Right atrium auricular region (tissue), 2 donors: ENCODE data around the gene PTH2. TPM values are rescaled to one million over a fixed set of nuclear protein-coding genes. Genes with fewer than 3 reads are reported as not detected.

ENCODE experiments used
- DNase-seq: peaks from one replicate; pipeline ENCODE4 v3.0.0-alpha.2; 2019; ENCODE audit warnings: low spot score
- H3K27ac ChIP-seq, 2 donors: fragments of 200-600 bp; sonication (generic); 1 replicate in 1 of 2; 2 replicates in 1 of 2; pipeline ENCODE4 v1.5.1; 2016 to 2019
- H3K27me3 ChIP-seq, 2 donors: fragments of 200-600 bp; sonication (generic); one replicate each; pipeline versions ENCODE4 v1.5.1 to v1.6.0; 2017 to 2019
- H3K36me3 ChIP-seq: fragments of 200-600 bp; sonication (generic); one replicate; pipeline ENCODE4 v1.5.1; 2016
- H3K4me1 ChIP-seq, 2 donors: fragments of 200-600 bp; sonication (generic); one replicate each; pipeline versions ENCODE4 v1.5.1 to v1.6.0; 2017 to 2019
- H3K4me3 ChIP-seq, 2 donors: fragments of 200-600 bp; sonication (generic); 1 replicate in 1 of 2; 2 replicates in 1 of 2; pipeline ENCODE4 v1.5.1; 2017 to 2019; ENCODE audit warnings: mild to moderate bottlenecking in 1 of 2, moderate library complexity in 1 of 2
- H3K9me3 ChIP-seq, 2 donors: fragments of 200-600 bp; sonication (generic); one replicate each; pipeline ENCODE4 v1.5.1; 2019
- total RNA-seq, 2 donors: library from RNA; depleted of rRNA; stranded (reverse); fragments of >200 nt; gene quantifications; one replicate each; pipeline ENCODE4 v1.1.0, GENCODE V29; 2016
- TF ChIP-seq, protein P1 (sequence below), 2 donors: fragments of 200-600 bp; sonication (generic); IDR thresholded peaks; one replicate each; pipeline ENCODE4 v1.5.1; 2019; ENCODE audit warnings: antibody characterized with exemption in 2 of 2

PTH2 gene
- total RNA-seq, 2 donors from 2014 or later: not detected

DNA sequence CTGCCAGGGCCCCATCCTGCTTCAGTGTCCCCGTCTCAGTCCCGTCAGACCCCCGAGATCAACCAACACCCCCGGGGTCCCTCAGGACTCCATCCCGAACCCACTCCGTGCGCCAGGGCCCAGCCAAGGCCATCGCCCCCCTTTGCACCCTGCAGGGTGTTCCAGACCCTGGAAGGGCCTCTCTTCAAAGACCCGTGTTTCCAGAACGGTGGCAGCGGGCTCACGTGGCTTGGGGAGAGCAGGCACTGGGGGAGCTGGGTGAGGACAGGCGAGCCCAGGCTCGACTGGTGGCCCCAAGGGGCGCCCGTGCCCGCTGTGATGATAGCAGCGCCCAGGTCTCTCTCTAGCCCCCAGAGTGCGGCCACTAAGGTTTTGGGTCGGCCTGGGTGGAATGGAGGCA lies 33.8 kb downstream of the PTH2 start:
- TF ChIP-seq, protein P1, sequence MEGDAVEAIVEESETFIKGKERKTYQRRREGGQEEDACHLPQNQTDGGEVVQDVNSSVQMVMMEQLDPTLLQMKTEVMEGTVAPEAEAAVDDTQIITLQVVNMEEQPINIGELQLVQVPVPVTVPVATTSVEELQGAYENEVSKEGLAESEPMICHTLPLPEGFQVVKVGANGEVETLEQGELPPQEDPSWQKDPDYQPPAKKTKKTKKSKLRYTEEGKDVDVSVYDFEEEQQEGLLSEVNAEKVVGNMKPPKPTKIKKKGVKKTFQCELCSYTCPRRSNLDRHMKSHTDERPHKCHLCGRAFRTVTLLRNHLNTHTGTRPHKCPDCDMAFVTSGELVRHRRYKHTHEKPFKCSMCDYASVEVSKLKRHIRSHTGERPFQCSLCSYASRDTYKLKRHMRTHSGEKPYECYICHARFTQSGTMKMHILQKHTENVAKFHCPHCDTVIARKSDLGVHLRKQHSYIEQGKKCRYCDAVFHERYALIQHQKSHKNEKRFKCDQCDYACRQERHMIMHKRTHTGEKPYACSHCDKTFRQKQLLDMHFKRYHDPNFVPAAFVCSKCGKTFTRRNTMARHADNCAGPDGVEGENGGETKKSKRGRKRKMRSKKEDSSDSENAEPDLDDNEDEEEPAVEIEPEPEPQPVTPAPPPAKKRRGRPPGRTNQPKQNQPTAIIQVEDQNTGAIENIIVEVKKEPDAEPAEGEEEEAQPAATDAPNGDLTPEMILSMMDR (IDR thresholded peaks at IDR 0.05): no peak
- H3K27ac ChIP-seq: no peak overlapping the region
- peaks cover 0 to 4% of the 10 kb centered on the region in 2 donors for H3K4me1 ChIP-seq
- H3K4me3 ChIP-seq: no peak overlapping the region
- DNase-seq: no peak
- H3K27me3 ChIP-seq: no peaks in the 10 kb centered on the region
- no peaks in the 10 kb centered on the region for H3K9me3 ChIP-seq
- no peaks in the 10 kb centered on the region for H3K36me3 ChIP-seq

DNA sequence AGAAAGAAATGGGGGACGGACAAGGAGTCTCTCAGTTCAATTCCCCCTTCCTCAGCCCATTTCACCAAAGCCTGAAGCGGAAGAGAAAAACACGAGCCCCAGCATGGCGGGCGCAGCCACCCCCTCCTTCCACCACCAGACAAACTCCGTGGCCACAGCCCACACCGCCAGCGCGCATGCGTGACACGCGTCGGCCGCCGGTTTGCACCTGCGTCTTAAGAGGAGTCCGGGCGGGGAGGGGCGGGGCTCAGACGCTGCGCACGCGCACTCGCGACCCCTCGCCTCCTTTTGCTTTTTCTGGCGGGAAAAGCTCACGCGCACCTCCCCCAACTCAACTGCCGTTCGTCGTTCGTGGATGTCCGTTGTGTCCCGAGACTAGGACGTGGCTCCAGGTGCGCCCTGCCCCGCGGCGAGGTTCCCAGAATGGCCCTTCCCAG lies 35.3 kb downstream of the PTH2 start, which contains the start of gene KASH5:
KASH5 (plus strand) TSS at position 314 of the 437 bp plus-strand sequence. CDS start 2,635 bp downstream, outside the sequence.
- Histone ChIP-seq H3K27me3 (no peaks in the 10 kb centered on the region), H3K9me3 (peaks cover under 1% of the 10 kb centered on the region in 2 donors), H3K4me3 (peak within 1 kb of the TSS in 1 of 2 donors; percentile 24), H3K27ac (no peak within 1 kb of the TSS), H3K36me3 (no peaks in the 10 kb centered on the region), H3K4me1 (peaks cover 0 to 4% of the 10 kb centered on the region in 2 donors)
- TF ChIP-seq, protein P1 (IDR thresholded peaks at IDR 0.05): no peak
- peak; percentile 65 for DNase-seq

DNA sequence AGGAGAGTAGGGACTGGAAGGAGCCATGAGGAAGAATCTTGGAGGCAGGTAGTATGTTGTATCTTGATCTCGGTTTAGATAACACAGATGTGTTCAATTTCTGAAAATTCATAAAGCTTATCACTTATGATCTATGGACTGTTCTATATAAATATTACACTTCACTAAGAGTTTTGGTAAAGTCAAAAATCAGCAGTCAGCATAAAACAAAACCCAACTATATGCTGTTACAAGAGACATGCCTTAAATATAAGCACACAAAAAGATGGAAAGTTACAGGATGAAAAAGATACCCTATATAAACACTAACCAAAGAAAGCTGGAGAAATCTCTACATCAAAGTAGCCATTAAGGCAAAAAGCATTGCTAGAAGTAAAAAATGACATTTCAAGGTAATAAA lies 39.6 kb downstream of the PTH2 start:
- H3K4me1 ChIP-seq: peaks cover 0 to 4% of the 10 kb centered on the region in 2 donors
- no peak overlapping the region for H3K4me3 ChIP-seq
- no peak for DNase-seq
- H3K9me3 ChIP-seq: peaks cover 6 to 17% of the 10 kb centered on the region in 2 donors
- H3K27me3 ChIP-seq: no peaks in the 10 kb centered on the region
- H3K27ac ChIP-seq: no peak overlapping the region
- TF ChIP-seq, protein P1 (IDR thresholded peaks at IDR 0.05): no peak
- no peaks in the 10 kb centered on the region for H3K36me3 ChIP-seq

DNA sequence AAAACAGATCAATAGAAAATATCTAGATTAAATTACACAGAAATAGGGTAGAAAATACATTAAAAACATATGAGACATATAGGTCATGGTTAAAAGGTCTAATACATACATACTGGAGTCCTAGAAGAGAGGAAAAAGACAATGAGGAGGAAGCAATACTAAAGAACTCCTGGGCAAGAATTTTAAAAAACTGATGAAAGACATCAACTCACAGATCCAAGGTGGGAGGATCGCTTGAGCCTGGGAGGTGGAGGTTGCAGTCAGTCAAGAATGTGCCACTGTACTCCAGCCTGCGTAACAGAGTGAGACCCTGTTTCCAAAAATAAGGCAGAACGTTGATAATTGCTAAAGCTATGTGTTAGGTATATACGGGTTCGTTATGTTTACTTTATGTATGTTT lies 40.6 kb downstream of the PTH2 start:
- H3K4me1 ChIP-seq: no peaks in the 10 kb centered on the region
- H3K4me3 ChIP-seq: no peak overlapping the region
- TF ChIP-seq, protein P1 (IDR thresholded peaks at IDR 0.05): no peak
- peaks cover 6 to 17% of the 10 kb centered on the region in 2 donors for H3K9me3 ChIP-seq
- no peak overlapping the region for H3K27ac ChIP-seq
- H3K36me3 ChIP-seq: no peaks in the 10 kb centered on the region
- DNase-seq: no peak
- H3K27me3 ChIP-seq: no peaks in the 10 kb centered on the region

DNA sequence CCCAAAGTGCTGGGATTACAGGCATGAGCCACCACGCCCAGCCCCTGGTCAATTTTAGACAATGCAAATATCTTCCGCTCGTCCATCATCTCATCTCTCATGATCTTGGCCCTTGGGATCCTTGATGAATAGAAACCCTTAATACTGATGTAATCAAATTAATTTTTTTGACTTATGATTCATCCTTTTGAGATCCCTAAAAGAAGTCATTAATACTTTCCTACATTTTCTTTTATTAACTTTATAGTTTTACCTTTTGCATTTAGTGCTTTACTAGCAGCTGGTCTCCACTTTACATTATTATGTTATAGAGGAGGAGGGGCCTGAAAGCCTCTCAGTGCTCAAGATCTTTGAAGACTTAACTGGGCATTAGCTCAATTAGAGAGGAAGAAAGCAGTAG lies 42.9 kb downstream of the PTH2 start:
- TF ChIP-seq, protein P1 (IDR thresholded peaks at IDR 0.05): no peak
- Histone ChIP-seq H3K9me3 (peaks cover 6 to 17% of the 10 kb centered on the region in 2 donors), H3K4me3 (no peak overlapping the region), H3K36me3 (no peaks in the 10 kb centered on the region), H3K27me3 (no peaks in the 10 kb centered on the region), H3K4me1 (no peaks in the 10 kb centered on the region), H3K27ac (no peak overlapping the region)
- no peak for DNase-seq

DNA sequence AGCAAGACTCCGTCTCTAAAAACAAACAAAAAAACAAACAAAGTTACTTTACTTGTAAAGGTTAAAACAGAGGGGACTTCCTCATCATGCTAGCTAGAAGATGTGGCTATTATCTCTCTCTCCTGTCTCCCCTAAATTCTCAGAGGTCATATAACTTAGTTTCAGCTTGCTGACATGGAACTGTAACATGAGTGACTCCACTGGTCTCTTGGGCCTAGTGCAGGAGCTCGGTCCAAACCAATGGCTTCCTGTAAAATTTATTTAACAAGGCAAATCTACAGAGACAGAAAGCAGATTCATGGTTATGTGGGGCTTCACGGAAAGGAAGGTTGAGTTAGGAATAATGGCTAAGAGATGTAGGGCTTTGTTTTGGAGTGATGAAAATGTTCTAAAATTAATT lies 44.7 kb downstream of the PTH2 start:
- no peak overlapping the region for H3K4me3 ChIP-seq
- no peak overlapping the region for H3K27ac ChIP-seq
- no peaks in the 10 kb centered on the region for H3K36me3 ChIP-seq
- H3K9me3 ChIP-seq: peaks cover 6 to 17% of the 10 kb centered on the region in 2 donors
- no peaks in the 10 kb centered on the region for H3K4me1 ChIP-seq
- no peak for DNase-seq
- no peaks in the 10 kb centered on the region for H3K27me3 ChIP-seq
- TF ChIP-seq, protein P1 (IDR thresholded peaks at IDR 0.05): no peak
